RWPE2 (cell line): ENCODE measurements around the gene WFDC6.

Experiments
- ATAC-seq: fragments of 200-7000 bp; cut with Tn5 transposase; 3 replicates; pipeline ENCODE4 v1.9.1; 2021; ENCODE audit warnings: low read depth
- DNase-seq: peaks from one replicate; pipeline ENCODE4 v3.0.0-alpha.2; 2020; ENCODE audit warnings: low spot score
- H3K27ac ChIP-seq: fragments of 450-650 bp; 2 replicates; pipeline ENCODE4 v1.5.1; 2017; ENCODE audit warnings: mild to moderate bottlenecking; ENCODE audit not compliant: poor library complexity, severe bottlenecking
- H3K27me3 ChIP-seq: fragments of 250-450 bp; sonication (Bioruptor Pico); 2 replicates; pipeline ENCODE4 v1.5.1; 2021; ENCODE audit warnings: mild to moderate bottlenecking, moderate library complexity; ENCODE audit not compliant: insufficient read depth, poor library complexity, severe bottlenecking
- H3K36me3 ChIP-seq: fragments of 250-450 bp; sonication (Bioruptor Pico); 2 replicates; pipeline ENCODE4 v1.5.1; 2020; ENCODE audit warnings: low read depth, mild to moderate bottlenecking, moderate library complexity
- H3K4me1 ChIP-seq: fragments of 250-450 bp; sonication (Bioruptor Pico); 2 replicates; pipeline ENCODE4 v1.5.1; 2021; ENCODE audit warnings: mild to moderate bottlenecking, moderate library complexity; ENCODE audit not compliant: insufficient read depth, poor library complexity, severe bottlenecking
- H3K4me3 ChIP-seq: fragments of 250-450 bp; sonication (Bioruptor Pico); 2 replicates; pipeline ENCODE4 v1.5.1; 2021; ENCODE audit warnings: mild to moderate bottlenecking, moderate library complexity; ENCODE audit not compliant: severe bottlenecking
- H3K9me3 ChIP-seq: fragments of 250-450 bp; sonication (Bioruptor Pico); 2 replicates; pipeline ENCODE4 v1.5.1; 2021; ENCODE audit warnings: mild to moderate bottlenecking, moderate library complexity; ENCODE audit not compliant: severe bottlenecking
- CTCF ChIP-seq: fragments of 450-650 bp; IDR thresholded peaks from one replicate; pipeline ENCODE4 v1.5.1; 2017; ENCODE audit warnings: mild to moderate bottlenecking, moderate library complexity; ENCODE audit not compliant: poor library complexity, severe bottlenecking

Gene WFDC6

DNA sequence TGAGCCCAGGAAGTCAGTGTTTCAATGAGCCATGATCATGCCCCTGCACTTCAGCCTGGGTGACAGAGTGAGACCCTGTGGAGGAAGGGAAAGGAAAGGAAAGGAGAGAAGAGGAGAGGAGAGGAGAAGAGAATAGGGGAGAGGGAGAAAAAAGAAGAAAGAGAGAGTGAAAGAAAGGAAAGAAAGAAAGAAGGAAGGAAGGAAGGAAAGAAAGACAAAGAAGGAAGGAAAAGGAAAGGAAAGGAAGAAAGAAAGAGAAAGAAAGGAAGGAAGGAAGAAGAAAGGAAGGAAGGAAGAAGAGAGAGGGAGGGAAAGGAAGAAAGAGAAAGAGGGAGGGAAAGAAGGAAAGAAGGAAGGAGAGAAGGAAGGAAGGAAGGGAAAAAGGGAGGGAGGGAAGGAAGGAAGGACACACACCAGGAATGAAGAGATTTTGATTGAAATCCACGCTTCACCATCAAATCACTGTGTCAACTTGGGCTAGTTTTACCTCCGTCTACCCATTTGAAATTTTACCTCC, 25.5 kb upstream of the WFDC6 start:
- no peak for TF ChIP-seq CTCF
- DNase-seq = no peak
- Histone ChIP-seq H3K4me1 (no peaks in the 10 kb centered on the region), H3K9me3 (no peaks in the 10 kb centered on the region), H3K4me3 (no peak overlapping the region), H3K27me3 (peaks cover 42% of the 10 kb centered on the region), H3K36me3 (no peaks in the 10 kb centered on the region), H3K27ac (no peak overlapping the region)
- no peak for ATAC-seq

GRCh38 chr20:45555198-45555597, 15.9 kb upstream of the WFDC6 start:
- Histone ChIP-seq H3K4me1 (no peaks in the 10 kb centered on the region), H3K9me3 (no peaks in the 10 kb centered on the region), H3K4me3 (no peak overlapping the region), H3K27ac (no peak overlapping the region), H3K36me3 (no peaks in the 10 kb centered on the region), H3K27me3 (peaks cover 32% of the 10 kb centered on the region)
- no peak for TF ChIP-seq CTCF
- DNase-seq = no peak
- ATAC-seq = no peak; the same call in 2 of the 3 replicates

DNA sequence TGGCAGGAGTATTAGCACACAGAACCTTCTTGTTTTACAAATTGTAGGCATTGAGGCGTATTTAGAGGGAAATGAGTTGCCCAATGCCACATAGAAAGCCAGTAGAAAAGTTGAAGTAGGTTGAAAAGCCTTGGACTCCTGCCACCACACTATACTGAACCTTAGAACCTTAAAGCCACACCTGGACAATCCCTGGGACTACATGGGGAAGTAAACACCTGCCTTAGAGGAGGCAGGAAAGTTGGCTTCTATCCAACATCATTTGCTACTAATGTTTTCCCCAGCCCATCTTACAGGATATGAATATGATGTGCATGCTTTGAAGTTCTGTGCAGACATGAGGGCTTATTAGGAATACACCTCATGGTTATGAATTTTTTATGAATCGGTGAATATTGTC, 13.2 kb upstream of the WFDC6 start:
- H3K4me3 ChIP-seq = no peak overlapping the region
- no peak for DNase-seq
- H3K9me3 ChIP-seq = no peaks in the 10 kb centered on the region
- no peak for TF ChIP-seq CTCF
- no peak for ATAC-seq
- H3K4me1 ChIP-seq = no peaks in the 10 kb centered on the region
- peaks cover 22% of the 10 kb centered on the region for H3K27me3 ChIP-seq
- H3K27ac ChIP-seq = no peak overlapping the region
- H3K36me3 ChIP-seq = no peaks in the 10 kb centered on the region

GRCh38 chr20:45550765-45551164, 11.5 kb upstream of the WFDC6 start:
- H3K27ac ChIP-seq = no peak overlapping the region
- no peaks in the 10 kb centered on the region for H3K9me3 ChIP-seq
- peaks cover 30% of the 10 kb centered on the region for H3K27me3 ChIP-seq
- no peak for TF ChIP-seq CTCF
- no peak overlapping the region for H3K4me3 ChIP-seq
- H3K4me1 ChIP-seq = no peaks in the 10 kb centered on the region
- H3K36me3 ChIP-seq = no peaks in the 10 kb centered on the region
- no peak for ATAC-seq
- DNase-seq = no peak

GRCh38 chr20:45548410-45548809, 9.1 kb upstream of the WFDC6 start:
- no peak for TF ChIP-seq CTCF
- H3K27me3 ChIP-seq = peaks cover 35% of the 10 kb centered on the region
- no peak for DNase-seq
- H3K9me3 ChIP-seq = no peaks in the 10 kb centered on the region
- H3K36me3 ChIP-seq = no peaks in the 10 kb centered on the region
- H3K4me3 ChIP-seq = no peak overlapping the region
- no peaks in the 10 kb centered on the region for H3K4me1 ChIP-seq
- H3K27ac ChIP-seq = no peak overlapping the region
- no peak for ATAC-seq
